Activated T-cell treated with anti-CD3 and anti-CD28 coated beads, Interleukin-2, amount 50 U/mL, for 1 hour (primary cell): Measurements from ENCODE around the gene WNK2.

ENCODE experiments used
- DNase-seq: peaks from one replicate; pipeline ENCODE4 v3.0.0-alpha.2; 2020

Gene WNK2

DNA sequence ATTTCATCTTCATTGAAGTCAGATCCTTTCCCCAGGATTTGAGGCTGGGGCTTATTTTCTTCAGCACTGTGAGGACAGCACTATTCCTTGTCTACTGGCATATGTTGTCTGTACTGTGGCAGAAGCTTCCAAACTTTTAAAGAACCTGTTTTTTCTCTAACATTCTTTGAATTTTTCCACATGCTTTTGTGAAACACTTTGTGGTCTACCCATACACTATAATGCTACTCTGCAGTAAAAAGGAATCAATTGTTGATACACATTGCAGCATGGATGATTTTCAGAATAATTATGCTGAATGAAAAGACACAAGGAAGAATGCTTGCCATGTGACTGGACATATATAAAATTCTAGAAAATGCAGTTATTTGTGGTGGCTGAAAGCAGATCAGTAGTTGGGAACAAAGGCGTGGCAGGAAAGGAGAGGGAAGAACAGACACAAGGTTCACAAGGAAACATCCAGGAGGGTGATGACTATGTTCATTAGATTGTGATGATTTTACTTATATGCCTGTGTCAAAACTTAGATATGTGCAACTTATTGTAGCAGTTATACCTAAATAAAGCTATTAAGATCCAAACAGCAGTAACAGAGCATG lies 96.8 kb downstream of the WNK2 start:
- DNase-seq = no peak

DNA sequence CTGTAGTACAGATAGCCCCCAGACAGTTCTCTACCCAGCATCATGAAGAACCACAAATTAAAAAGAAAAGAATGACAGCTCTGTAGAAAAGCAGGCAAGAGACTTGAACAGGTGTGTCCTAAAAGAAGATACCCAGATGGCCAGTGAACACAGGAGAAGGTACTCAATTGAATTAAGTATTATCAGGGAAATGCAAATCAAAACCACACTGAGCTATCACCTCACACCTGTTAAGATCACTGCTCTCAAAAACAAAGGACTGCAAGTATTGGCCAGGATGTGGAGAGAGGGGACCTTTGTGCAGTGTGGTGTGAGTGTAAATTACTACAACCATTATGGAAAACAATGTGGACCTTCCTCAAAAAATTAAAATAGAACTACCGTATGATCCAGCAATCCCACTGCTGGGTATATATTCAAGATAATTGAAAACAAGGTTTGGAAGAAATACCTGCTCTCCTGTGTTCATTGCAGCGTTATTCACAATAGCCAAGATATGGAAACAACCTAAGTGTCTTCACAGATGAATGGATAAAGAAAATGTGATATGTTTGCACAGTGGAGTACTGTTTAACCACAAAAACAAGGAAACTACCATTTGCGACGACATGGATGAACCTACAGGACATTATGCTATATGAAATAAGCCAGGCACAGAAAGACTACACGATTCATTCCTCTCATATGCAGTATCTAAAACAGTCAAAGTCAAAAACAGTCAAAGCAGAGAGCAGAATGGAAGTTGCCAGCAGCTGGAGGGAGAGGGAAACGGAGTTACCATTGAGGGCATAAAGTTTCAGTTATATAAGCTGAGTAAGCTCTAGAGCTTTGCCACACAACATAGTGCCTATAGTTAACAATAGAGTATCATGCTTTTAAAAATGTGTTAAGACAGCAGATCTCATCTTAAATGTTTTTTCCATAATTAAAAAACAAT lies 102.6 kb downstream of the WNK2 start:
- DNase-seq = no peak

DNA sequence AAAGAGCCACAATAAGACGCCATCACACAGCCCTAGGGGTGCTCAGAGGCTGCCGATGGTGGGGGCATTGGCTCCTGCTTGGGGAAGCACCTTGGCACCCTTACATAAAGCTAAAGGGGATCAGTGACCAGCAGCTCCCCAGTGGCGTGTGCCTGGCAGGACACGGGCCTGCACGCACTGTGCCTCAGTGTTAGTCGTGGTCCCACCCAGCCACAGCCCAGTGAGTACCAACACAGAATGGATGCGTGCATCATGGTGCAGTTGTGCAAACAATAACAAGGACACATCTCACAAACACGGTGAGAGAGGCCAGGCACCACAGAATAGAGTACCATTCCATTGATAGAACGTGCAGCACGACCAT lies 103.2 kb downstream of the WNK2 start:
- DNase-seq = no peak

DNA sequence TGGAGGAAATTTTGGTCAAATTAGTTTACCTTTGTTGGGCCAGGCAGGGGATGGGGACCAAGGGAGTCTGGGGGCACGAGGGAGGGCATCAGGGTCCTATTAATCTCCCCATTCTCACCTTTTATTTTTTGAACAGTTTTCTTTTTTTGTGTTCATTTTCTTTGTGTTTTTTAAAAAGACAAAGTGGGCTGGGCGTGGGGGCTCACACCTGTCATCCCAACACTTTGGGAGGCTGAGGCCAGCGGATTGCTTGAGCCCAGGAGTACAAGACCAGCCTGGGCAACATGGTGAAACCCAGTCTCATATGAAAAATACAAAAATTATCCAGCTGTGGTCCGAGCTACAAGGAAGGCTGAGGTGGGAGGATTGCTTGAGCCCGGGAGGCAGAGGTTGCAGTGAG lies 103.7 kb downstream of the WNK2 start:
- no peak for DNase-seq

DNA sequence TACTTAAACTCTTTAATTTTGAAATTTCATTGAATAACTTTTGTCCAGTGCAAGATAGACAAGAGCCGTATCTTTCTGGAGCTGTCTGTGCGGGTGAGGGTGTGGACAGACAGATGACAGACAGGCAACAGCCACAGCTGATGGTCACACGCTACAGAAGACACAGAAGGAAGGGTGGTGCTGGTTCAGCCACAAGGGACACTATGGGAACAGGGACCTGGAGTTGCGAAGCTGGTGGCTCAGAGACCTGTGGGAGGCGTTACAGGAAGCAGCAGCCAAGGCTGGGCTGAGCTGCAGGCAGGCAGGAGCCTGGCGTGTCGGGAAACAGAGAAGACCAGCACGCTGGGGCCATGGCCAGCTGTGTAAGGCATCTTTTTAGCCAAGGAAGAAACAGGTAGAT lies 104.4 kb downstream of the WNK2 start:
- DNase-seq = no peak

DNA sequence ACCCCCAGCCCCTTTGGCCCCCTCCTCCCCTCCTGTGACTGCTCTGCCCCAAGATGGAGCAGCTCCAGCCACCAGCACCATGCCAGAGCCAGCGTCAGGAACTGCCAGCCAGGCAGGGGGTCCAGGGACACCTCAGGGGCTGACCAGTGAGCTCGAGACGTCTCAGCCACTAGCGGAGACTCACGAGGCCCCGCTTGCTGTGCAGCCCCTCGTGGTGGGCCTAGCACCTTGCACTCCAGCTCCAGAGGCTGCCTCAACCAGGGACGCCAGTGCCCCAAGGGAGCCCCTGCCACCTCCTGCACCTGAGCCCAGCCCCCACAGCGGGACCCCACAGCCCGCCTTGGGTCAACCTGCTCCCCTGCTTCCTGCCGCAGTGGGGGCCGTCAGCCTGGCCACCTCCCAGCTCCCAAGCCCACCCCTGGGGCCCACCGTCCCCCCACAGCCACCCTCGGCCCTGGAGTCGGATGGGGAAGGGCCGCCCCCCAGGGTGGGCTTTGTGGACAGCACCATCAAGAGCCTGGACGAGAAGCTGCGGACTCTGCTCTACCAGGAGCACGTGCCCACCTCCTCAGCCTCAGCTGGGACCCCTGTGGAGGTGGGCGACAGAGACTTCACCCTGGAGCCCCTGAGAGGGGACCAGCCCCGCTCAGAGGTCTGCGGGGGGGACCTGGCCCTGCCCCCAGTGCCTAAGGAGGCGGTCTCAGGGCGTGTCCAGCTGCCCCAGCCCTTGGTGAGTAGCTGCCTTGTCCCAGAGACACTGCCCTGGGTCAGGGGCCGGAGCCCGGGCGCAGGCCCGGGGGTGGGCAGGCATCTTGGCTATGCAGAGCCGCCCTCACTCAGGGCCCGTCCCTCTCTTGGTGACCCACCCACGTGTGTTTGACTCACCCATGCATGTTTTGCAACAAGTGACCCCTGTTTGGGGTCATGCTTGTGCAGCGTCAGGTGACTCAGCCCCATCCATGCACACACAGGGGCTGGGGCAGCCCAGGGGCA lies 105.2 kb downstream of the WNK2 start:
- DNase-seq = no peak

DNA sequence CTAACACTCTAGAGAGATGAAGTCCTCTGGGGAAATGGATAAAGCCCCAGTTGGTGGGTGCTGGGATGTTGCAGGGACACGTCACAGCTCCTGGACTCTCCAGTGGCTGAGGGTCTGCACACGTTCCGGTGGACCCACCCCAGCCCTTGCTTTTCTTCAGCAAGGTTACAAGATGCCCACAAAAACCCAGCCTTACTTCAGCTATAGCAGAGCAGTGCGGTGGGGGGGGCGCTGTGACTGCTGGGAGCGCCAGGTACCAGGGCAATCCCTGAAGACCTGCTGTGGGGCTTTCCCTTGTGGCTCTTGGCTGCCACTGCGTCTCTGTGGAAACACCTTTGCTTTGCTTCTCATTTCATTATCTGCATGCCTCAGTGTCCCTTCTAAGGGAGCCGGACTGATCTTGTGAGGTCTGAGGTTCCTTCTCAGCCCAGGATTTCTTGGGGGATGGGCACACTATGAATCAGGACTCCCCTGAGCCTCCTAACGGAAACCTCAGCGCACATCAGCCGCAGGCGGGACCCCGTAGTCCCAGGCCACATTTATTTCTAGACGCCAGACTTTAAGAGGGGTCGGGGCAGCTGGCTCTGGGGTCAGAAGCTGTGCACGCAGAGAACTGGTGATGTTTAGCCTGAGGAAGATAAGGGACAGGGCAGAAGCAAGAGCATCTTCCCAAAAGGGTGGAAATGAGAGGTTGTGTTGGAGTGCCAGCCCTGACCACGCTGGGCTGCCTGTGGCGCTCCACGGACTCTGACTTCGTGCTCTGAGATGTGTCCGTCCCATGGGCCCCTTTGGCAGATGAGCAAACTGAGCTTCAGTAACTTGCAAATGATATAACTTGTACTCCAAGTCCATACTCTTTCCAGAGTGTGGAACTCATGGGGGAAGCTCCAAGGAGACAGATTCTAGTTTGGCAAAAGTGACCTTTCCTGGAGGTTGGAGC lies 106.8 kb downstream of the WNK2 start:
- DNase-seq = no peak

DNA sequence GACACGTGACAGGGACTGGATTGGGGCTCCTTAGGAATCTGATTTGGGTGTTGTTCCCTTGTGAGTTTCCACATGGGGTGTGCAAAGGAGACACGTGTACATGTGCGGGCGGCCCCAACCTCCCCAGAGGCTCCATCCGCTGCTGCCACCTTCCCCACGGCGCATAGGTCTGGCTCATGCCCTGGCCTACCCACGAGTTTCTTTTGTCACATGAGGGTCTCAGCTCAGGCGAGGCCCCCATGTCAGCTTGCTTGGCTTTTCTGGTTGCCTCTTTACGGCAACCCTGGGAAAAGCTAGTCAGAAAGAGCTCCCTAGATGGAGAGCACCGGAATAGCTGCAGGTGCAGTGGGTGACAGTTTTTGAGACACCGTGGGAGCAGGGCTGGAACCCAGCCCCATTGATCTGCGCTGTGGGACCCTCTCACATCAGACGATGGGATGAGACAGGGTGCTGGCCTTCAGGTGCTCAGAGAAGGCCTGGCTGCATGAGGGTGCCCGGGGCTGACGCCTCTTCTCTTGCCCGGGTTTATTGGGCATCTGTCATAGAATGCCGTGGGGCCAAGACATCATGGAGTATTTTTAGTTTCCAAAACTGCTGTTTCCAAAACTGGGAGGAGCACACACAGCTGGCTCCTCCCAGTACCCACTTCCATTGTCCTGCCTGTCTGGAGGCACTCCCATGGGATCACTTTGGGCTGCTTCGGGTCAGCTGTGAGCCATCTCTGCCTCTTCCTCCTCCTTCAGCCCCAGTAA lies 107.8 kb downstream of the WNK2 start:
- DNase-seq = no peak

DNA sequence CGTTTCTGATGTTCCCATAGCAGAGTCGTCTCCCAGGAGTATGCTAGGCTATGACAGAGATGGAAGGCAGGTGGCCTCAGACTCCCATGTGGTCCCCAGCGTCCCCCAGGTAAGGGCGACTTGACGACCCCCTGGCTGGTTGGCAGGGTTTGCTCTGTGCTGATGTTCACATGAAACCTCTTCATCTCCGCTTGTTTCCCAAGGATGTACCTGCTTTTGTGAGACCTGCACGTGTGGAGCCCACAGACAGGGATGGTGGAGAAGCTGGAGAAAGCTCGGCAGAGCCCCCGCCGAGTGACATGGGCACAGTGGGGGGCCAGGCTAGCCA lies 108.3 kb downstream of the WNK2 start:
- no peak for DNase-seq

DNA sequence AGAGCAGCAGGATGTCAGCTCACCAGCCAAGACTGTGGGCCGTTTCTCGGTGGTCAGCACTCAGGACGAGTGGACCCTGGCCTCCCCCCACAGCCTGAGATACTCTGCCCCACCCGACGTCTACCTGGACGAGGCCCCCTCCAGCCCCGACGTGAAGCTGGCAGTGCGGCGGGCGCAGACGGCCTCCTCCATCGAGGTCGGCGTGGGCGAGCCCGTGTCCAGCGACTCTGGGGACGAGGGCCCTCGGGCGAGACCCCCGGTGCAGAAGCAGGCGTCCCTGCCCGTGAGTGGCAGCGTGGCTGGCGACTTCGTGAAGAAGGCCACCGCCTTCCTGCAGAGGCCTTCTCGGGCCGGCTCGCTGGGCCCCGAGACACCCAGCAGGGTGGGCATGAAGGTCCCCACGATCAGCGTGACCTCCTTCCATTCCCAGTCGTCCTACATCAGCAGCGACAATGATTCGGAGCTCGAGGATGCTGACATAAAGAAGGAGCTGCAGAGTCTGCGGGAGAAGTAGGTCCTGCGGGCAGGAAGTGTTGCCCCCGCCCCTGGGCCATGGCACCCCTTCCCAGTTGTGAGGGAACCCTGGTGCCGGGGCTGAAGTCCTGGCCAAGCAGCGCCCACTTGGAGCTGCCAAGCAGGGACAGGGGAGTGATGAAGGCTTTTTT lies 108.9 kb downstream of the WNK2 start:
- DNase-seq = no peak

DNA sequence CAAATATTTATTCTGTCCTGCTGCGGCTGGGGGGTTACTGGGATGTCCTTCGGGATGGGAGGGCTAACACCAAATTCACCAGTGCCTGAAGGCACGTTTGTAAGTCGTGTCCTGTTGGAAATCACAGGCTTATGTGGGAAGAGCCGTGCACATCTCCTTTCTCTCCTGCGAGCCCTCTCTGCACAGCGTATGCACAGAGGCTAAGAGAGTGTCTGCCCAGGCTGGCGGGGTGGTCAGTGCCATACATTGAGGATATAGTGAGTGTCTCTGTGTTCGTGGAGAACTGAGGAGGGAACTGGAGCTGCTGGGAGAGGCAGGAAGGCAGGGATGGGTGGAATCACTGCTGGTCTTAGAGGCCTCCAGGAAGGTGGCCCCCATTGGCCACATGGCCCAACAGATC lies 110.1 kb downstream of the WNK2 start:
- no peak for DNase-seq

DNA sequence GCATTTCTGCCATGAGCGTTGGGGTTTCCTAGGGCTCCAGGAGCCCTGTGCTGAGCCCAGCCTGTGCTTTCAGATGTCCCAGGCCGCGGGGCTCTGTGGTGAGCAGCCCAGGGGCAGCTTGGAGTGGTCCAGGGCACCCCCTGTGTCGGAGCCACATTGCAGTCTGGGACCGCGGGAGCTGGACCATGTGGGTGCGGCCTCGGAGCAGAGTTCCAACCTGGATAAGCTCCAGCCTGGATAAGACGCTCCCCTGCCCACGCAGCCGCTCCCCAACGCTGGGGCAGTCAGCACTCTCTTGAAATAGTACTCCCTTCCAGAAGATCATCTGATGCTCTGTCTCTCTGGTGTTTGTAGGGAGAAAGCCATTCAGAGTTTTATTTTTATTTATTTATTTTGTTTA lies 111.1 kb downstream of the WNK2 start:
- DNase-seq = no peak

DNA sequence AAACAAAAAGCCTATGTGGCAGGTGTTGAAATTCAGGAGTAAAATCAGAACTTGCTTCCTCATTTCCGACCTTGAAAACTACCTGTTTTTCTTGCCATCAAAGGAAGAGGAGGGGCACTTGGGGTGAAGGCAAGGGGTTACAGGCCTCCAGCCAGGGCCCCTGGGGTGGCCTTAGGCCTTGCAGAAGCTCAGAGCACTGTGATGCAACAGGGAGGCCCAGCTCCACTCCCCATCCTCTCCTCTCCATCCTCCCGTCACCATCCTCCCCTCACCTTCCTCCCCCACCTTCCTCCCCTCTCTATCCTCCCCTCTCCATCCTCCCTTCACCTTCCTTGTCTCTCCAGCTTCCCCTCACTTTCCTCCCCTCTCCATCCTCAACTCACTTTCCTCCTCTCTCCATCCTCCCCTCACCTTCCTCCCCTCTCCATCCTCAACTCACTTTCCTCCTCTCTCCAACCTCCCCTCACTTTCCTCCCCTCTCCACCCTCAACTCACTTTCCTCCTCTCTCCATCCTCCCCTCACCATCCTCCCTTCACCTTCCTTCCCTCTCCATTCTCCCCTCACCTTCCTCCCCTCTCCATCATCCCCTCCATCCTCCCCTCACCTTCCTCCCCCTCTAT lies 111.6 kb downstream of the WNK2 start:
- DNase-seq = no peak

DNA sequence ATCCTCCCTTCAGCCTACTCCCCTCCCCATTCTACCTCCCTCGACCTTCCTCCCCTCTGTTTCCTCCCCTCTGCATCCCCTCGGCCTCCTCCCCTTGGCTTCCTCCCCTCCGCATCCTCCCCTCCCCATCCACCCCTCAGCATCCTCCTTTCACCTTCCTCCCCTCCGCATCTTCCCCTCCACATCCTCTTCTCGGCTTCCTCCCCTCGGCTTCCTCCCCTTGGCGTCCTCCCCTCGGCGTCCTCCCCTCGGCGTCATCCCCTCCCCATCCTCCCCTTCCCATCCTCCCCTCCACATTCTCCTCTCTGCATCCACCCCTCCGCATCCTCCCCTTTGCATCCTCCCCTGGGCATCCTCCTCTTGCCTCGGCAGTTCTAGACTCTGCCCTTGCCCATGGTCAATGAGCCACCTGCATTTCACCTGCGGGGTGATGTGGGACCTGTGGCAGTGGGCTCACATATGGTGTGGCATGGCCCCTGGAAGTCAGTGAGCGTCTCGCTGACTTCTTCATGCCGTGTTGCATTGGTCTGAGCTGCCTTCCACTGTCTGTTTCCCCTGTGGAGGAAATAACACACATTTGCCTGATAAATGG lies 113.0 kb downstream of the WNK2 start:
- no peak for DNase-seq

DNA sequence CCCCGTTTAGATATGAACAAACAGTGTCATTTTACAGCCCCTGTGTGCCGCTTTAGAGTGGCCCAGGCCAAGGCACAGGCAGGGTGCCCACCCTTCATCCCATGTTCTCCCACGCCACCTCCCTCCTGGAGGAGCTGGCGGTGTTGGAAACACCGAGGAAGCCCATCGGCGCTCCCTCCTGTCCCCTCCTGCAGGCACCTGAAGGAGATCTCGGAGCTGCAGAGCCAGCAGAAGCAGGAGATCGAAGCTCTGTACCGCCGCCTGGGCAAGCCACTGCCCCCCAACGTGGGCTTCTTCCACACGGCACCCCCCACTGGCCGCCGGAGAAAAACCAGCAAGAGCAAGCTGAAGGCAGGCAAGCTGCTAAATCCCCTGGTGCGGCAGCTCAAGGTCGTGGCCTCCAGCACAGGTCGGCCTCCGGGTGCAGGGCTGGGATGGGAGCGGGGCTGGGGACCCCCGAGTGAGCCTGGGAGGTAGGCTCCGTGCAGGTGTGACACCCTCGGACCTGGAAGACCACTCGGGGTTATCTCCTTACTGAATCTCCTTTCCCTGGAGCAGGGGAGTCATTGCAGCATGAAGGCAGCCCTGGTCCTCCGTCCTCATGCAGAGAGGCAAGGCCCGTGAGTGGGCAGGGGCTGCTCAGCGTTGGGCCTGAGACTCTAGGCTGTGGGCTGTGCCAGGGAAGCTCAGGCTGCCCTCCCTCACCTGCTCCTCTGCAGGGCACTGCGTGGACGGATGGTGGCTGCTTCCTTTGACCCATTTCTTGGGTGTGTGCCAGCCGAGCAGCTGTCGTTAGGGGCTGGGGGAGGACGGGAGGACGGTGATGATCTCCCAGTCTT lies 113.9 kb downstream of the WNK2 start:
- DNase-seq = no peak

DNA sequence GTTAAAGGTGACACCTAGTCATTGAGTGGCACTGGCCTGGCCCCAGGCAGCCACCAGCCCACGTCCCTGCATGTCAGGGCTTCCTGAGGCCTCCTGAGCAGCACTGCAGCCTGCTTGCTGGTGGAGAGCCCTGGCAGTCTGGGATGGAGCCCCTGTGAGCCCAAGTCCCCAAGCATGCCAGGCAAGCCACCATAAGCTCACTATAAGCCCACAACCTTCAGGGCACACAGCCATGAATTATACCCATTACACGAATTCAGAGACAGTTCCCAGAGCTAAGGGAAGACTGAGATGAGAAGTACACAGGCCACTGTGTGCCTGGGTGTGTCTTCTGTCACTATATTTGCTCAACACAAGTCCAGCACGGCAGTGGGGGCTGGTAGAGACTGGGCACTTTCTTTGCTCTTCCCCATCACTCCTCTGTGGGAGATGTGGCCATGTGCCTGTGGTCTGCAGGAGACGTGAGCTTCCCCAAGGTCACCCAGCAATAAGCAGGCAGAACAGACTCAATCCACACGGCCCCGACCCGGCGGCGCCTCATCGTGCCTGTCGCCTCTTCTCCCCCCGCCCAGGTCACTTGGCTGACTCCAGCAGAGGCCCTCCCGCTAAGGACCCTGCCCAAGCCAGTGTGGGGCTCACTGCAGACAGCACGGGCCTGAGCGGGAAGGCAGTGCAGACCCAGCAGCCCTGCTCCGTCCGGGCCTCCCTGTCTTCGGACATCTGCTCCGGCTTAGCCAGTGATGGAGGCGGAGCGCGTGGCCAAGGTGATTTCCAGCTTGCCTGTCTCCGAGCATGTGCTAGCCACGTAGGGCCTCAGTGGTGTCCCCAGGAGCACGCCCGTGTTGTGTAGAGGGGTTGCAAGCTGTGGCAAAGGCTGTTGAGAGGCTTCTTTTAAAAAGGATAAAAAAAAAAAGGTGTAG lies 114.8 kb downstream of the WNK2 start:
- no peak for DNase-seq

DNA sequence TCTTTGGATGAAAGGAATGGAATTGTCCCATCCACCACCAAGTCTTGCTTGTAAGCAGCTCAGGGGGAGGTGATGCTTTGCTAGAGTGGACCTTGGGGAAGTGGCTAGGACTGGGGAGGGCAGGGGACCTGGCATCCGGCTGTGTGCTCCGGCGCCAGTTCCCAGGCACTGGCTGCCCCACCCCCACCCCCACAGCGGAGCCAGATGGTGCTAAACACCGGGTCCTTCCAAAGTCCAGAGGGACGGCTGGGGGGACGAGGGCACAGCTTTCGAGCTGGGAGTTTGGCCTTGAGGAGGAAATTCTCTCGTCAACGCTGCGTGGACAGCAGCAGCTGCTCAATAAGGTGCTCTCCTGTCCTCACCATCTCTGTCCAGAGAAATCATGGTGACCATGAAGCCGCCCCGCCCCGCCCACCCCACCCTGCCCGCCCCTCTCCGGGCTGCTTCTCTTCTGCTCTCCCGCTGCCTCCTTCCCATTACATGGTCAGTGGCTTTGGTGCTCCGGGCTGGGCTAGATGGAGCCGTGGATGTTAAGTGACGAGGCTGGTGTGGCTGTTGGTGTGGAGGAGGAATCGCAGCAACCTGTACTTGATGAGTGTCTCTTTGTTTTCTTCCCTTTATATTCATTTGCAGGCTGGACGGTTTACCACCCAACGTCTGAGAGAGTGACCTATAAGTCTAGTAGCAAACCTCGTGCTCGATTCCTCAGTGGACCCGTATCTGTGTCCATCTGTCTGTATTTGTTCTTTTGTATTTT lies 115.7 kb downstream of the WNK2 start:
- no peak for DNase-seq
